ENCODE results near the gene GPR157.
"Not testable (repeated sequence)": the region's sequence is repeated elsewhere in the genome, so short reads cannot be mapped to it uniquely, and the experiment has no call there.

Gene GPR157, protein sequence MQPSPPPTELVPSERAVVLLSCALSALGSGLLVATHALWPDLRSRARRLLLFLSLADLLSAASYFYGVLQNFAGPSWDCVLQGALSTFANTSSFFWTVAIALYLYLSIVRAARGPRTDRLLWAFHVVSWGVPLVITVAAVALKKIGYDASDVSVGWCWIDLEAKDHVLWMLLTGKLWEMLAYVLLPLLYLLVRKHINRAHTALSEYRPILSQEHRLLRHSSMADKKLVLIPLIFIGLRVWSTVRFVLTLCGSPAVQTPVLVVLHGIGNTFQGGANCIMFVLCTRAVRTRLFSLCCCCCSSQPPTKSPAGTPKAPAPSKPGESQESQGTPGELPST

DNA sequence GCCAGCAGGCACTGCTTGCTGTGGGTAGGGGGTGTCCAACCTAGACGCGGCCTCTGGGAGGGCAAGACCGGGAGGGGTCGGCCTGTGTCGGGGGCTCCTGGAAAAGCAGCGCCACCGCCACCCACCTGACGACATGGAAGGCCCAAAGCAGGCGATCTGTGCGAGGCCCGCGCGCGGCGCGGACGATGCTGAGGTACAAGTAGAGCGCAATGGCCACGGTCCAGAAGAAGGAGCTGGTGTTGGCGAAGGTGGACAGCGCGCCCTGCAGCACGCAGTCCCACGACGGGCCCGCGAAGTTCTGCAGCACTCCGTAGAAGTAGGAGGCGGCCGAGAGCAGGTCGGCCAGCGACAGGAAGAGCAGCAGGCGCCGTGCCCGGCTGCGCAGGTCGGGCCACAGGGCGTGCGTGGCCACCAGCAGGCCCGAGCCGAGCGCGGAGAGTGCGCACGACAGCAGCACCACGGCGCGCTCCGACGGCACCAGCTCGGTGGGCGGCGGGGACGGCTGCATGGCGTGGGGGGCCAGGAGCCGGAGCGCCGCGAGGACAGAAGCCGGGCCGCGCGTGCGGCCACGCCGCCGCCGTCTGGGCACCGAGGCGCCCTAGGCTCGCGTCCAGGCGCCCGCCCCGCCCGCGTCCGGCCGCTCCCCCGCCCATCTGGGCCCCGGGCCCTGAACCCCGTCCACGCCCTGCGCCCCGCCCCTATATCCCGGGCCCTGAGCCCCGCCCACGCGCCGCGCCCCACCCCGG, at the start of gene GPR157:
TSS of gene GPR157 (minus strand) at position 583 of the 746 bp plus-strand sequence. CDS start at position 508, 75 bp downstream.
- DNase-seq (ENCODE audit: low read depth in 1 of 2, low spot score in 1 of 2) = peak; percentile 69

DNA sequence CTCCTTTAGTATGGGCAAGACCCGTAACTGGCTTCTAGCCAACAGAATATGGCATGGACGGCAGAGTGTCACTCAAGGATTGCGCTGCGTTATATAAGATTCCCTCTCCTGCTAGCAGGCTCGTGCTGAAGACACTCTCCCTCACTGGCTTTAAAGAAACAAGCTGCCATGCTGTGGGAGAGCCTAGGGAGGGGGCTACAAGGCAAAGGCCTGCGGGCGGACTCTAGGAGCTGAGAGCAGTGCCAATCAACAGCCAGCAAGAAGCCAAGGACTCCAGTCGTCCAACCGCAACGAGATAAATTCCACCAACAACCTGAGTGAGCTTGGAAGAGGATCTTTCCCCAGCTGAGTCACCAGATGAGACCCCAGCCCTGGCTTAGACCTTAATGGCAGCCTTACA, 45.9 kb upstream of the GPR157 start:
- DNase-seq (ENCODE audit: low read depth in 1 of 2, low spot score in 1 of 2) = no peak

DNA sequence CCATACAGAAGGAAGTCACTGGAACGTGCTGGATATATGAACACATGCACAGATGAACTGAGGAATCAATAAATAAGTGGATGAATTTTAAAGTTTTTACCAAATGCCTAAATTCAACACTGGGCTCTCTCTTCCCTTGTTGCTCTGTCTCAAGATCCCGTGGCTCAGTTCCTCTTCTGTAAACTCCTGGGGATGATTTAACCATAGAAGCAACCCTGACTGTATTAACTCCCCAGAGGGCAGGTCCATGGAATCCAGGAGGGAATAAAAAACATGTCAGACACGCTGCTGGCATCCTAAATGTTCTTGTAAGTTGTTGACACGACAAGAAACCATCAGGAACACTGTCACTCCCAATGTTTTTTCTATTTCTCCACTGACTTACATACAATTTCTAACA, 45.3 kb upstream of the GPR157 start:
- DNase-seq (ENCODE audit: low read depth in 1 of 2, low spot score in 1 of 2) = no peak

DNA sequence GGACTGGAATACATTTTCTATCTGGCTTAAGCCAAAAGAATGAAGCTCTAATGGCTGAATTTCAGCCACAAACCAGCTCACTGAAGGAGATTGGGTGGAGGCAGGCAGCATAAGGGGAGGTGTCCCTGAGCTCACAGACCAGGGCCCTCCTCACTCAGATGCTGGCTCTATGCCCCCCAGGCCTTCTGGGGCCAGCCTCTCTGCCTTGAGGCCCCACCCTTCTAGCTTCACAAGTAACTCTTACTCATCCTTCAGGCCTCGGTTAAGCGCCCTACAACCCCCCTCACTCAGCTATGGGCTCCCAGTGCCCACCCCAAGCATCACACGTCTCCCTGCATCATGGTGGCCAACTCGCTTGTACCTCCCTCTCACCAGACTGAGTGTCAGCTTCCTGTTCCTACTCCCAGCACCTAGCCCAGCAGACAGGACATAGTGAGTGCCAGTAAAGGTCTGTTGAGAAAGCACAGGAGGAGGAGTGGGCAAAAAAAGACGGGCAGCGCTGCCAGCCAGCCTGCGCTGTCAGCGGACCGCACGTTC, 40.8 kb upstream of the GPR157 start:
- no peak for DNase-seq (ENCODE audit: low read depth in 1 of 2, low spot score in 1 of 2)

DNA sequence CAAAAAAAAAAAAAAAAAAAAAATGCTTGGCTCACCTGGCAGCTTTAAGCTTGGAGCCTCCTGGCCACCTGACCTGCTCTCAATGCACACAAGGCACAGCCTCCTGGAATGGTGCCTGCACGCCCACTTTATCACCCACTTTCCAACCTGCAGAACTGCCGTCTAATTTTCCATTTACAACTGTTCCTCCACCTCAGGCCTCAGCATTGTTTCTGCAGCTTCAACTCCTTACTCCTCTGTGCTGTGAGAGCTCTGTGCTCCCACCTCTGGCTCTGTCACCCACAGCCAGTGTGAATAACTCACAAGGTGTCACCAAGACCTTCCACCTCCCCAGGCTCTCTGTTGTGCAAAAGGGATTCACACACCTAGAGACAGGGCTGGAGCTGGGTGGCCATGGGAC, 38.7 kb upstream of the GPR157 start:
- no peak for DNase-seq (ENCODE audit: low read depth in 1 of 2, low spot score in 1 of 2)

DNA sequence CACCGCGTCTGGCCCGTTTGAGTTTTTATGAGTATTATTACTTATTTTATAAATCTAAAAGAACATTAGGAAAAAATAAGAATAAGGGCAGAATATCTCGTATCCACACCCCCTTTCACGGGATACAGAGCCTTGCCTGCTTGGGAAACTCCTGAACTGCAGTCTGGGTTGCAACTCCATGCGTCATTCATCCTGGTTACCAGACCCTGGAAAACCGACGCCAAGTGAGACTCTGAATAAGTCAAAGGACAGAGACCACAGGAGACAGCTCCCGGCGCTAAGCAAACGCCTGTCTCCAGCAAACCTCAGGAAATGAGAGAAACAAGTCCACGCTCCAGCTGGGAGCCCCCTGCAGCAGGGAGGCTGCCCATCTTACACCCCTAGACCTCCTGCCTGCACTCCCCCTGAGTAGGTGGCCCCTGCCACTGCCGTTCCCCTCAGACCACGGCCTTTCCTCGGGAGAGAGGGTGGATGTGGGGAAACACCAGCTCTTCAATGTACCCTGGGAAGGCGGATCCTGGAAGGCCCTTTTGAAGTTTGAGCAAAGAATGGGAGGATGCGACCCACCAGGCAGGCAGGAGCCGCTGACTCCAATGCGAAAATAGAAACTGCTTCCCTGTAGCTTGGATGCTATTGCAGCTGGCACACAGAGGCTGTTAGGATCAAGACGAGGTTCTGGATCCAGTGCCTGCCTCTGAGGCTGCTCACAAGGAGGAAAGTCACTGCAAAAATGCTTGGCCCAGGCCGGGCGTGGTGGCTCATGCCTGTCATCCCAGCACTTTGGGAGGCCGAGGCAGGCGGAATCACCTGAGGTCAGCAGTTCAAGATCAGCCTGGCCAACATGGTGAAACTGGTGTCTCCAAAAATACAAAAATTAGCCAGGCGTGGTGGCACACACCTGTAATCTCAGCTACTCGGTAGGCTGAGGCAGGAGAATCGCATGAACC, 37.7 kb upstream of the GPR157 start:
- no peak for DNase-seq (ENCODE audit: low read depth in 1 of 2, low spot score in 1 of 2)

DNA sequence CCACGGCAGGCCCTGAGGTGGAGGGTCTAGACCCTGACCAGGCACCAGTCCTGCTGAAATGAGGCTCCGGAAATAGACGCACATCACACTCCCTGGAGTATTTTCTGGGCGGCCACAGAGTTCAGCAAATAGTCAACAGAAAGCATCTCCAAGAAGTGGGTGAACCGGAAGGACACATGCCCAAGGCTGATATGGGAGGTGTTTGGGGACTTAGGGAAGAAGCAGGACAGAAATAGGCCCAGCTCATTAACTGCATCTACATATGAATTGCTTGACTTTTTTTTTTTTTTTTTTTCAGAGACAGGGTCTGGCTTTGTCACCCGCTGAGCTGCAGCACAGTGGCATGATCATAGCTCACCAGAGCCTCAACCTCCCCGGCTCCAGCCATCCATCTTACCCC, 36.5 kb upstream of the GPR157 start:
- DNase-seq (ENCODE audit: low read depth in 1 of 2, low spot score in 1 of 2) = no peak

DNA sequence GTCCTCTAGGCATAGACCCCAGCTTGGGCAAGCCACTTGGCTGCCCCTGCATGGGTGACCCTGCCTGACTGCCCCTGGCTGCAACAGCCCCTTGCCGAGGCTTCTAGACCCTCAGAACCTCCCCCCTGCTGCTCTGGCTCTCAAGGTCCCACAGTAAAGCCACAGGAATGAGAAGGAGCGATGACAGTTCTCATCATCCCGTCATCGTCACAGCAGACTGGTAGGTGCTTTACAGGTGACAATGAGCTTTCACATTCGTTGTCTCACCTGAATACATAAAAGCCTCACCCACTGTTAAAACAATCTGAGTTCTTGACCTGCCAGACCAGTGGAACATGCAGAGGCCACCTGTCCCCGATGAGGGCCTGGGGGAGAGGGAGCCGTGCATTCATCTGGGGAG, 36.0 kb upstream of the GPR157 start:
- DNase-seq (ENCODE audit: low read depth in 1 of 2, low spot score in 1 of 2) = no peak

DNA sequence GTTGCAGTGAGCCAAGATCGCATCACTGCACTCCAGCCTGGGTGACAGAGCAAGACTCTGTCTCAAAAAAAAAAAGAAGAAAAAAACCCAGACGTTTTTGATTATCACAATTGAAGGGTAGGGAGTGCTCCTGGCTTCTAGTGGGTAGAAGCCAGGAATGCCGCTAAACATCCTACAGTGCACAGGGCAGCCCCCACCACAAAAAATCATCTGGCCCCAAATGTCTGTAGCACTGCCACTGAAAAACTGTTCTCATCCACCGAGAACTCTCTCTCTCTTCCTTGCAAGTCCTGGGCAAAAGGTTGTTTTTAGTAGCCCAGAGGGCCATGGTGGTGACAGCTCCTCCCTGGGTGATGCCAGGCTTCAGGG, 35.6 kb upstream of the GPR157 start:
- DNase-seq (ENCODE audit: low read depth in 1 of 2, low spot score in 1 of 2) = no peak

DNA sequence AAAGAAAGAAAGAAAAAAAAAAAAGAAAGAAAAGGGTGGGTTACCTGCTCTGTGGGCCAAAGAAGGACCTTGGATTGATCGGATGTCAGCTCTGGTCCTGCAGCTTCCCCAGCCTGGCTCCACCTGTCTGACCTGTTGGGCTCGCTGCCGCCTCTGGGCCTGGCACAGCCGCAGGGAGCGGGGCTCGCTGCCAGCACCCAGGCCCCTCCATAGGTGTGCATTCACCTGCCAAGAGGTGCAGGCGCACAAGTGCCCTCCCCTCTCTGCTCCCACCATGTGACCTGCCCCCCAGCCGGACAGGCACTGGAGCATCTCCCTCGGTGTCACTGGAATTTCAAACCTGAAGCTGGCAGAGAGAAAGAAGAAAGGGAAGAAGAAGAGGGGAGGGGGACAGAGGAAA, 33.1 kb upstream of the GPR157 start:
- no peak for DNase-seq (ENCODE audit: low read depth in 1 of 2, low spot score in 1 of 2)

DNA sequence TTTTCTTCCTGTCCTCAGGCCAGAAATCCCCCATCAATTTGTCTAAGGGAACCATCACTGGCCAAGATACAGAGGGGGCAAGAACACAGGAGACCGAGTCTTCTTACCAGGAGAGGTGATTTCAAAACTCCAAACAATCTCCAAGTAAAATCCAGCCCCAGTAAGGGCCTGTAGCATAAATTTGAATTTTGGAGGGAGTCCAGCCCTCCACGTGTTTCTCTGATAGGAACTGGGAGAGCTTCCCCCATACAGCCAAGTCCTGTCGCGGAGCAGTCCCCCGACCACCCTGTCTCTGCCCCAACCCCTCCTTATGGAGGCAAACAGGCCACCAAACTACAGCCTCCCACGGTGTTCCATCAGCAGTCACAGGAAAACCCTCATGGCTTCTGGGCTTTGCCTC, 32.4 kb upstream of the GPR157 start:
- DNase-seq (ENCODE audit: low read depth in 1 of 2, low spot score in 1 of 2) = no peak

DNA sequence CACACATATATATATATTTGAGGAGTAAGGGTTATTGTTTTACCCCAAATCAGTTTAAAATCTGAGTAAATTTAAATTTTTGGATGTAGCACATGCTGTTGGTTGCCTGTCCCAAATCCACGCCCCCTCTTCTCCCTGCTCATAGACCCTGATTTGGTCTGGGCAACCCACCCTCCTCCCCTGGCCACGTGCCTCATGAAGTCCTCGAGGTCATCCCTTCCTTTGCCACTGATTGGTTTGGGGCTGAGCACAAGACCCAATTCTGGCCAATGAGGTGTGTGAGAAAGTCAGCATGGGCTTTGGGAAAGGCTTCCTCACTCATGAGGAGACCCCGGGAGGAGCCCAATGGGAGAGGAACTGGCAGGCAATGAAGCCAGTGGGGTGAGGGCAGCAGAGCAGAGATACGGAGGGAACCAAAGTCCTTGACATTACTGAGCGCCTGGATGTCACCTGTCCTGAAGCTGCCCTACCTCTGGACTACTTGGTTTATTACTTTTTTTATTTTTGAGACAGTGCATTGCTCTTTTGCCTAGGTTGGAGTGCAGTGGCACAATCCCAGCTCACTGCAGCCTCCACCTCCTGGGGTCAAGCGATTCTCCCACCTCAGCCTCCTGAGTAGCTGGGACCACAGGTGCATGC, 31.3 kb upstream of the GPR157 start:
- no peak for DNase-seq (ENCODE audit: low read depth in 1 of 2, low spot score in 1 of 2)

DNA sequence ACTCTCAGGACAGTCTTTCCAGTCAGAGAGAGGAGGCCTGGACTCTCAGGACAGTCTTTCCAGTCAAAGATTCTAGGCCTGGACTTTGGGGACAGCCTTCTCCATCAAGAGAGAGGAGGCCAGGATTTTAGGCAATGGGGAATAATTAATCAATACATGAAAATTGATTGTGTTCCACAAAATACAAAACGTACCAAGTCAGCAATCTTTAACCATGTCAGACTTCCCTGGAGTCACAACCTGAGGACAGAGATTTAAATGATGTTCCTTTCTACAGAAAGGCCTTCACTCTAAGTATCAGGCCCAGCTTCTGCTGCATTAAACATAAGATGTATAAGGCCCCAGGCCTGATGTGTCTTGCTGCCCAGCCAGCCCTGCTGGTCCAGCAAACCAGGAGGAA, 27.0 kb upstream of the GPR157 start:
- DNase-seq (ENCODE audit: low read depth in 1 of 2, low spot score in 1 of 2) = no peak

DNA sequence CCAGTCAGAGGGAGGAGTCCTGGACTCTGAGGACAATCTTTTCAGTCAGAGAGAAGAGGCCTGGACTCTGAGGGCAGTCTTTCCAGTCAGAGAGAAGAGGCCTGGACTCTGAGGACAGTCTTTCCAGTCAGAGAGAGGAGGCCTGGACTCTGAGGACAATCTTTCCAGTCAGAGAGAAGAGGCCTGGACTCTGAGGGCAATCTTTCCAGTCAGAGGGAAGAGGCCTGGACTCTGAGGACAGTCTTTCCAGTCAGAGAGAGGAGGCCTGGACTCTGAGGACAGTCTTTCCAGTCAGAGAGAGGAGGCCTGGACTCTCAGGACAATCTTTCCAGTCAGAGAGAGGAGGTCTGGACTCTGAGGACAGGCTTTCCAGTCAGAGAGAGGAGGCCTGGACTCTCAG, 26.5 kb upstream of the GPR157 start:
- not testable (repeated sequence) for DNase-seq (ENCODE audit: low read depth in 1 of 2, low spot score in 1 of 2)

DNA sequence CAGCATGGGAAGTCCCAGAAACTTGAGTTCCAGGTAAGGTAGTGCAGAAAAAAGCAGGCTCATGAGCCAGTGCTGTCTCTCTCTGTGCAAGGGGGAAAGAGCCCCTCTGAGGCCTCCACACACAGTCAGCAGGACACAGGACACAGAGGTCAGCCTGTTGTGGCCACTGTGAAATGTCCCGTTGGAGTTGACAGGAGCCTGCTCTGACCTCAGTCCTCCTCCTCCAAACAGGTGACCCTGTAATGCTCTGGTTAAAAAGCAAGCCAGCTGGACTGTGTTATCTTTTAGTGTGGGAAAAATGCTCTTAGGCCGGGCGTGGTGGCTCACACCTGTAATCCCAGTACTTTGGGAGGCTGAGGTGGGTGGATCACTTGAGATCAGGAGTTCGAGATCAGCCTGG, 24.2 kb upstream of the GPR157 start:
- no peak for DNase-seq (ENCODE audit: low read depth in 1 of 2, low spot score in 1 of 2)

DNA sequence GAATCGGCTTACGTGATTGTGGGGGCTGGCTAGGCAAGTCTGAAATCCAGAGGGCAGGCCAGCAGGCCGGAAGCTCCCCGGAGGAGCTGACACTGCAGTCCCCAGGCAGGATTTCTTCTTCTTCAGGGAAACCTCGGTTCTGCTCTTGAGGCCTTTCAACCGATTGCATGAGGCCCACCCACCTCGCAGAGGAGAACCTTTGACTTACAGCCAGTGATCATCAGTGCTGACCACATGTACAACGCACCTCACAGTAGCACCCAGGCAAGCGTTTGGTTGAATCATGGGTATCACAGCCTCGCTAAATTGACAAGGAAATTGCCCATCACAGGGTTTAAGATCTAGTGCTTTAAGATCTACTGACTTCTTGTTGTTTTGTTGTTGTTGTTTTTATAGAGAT, 23.6 kb upstream of the GPR157 start:
- DNase-seq (ENCODE audit: low read depth in 1 of 2, low spot score in 1 of 2) = no peak

DNA sequence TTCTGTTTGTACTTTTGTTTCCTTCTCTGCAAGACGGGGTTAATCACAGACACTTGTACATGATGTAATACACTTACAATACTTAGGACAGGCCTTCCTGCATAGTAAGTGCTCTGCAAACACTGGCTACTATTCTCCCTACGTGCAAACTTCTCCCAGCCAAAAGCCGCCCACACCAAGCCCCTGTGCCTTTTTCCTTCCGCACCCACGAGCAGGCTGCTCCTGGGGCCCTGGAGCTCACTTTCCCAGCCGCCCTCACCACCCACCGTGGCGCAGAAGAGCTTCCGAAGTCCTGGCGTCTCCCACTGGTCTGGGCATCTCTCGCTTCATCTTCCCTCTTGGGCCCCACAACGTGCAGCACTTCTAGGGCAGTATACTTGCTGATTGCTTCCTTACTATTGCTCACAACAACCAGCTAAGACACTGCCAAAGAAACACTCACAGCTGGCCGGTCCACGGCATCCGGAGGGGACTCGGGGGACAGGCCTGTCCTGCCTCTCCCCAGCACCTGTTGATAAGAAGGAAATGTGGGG, 22.5 kb upstream of the GPR157 start:
- DNase-seq (ENCODE audit: low read depth in 1 of 2, low spot score in 1 of 2) = no peak

DNA sequence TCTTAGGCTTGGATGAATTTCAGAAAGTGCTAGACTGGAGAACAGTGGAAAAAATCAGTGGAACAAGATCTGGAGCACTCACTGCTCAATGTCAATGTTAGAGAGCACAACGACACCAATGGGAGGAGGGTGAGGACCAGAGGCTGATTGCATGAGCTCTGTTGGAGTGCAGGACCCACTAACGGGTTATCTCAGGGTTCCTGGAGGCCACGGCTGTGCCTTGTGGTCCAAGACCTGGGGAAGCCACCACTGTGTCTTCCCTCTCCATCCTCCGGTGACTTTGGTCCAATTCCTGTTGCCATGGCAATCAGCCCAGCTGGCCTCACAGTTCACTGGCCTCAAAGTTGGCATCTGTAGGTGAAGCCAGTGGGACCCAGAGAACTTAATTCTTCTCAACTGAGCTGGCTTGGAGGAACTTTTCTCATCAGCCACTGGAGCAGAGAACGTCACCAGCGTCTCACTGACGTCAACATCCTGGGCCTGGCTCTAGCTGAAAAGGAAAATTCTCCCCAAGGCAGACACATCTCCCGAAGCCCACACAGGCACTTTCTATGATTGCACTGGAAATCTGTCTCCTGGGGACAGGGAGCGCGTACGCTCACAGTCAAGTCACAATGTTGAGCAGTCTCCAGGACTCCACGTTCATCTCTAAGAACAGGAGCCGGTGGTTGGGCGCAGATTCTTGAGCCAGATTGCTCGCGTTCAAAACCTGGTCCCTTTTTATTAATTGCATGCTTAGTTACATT, 21.9 kb upstream of the GPR157 start:
- no peak for DNase-seq (ENCODE audit: low read depth in 1 of 2, low spot score in 1 of 2)

DNA sequence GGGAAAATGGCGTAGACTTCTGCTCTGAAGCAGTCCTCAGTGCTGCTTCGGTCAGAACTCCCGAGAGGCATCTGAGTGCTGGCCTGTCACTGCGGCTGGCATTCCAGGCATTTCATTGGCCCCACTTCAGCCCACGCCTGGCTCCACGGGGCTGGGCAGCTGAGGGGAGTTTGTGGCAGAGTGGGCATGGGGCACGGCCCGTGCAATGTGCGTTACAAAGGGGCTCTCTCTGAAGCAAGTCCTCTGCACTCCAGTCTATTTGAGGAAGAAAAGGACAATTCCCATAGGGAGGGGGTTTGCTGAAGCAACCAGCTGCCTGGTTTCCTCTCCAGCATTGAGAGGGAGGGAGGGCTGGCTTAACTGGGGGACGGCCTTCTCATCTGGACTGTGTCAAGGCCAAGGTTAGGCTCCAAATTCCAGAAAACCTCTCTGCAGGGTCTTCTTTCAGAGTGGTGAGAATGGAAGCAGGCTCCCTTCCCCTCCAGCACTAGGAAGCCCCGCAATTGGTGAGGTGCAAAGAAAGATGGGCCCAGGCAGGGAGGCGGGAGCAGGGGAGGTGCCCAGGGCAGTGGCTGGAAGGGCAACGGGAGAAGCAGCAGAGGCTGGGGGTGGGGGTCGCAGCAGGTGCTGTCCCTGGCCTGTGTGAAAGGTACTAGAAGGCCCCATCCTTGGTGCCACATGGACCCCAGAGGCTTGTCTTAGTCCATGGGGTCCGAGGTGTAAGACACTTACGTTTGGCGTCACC, 21.1 kb upstream of the GPR157 start:
- no peak for DNase-seq (ENCODE audit: low read depth in 1 of 2, low spot score in 1 of 2)
